OCI-LY3 (cell line): ENCODE results near the gene ZRANB1.

Experiments
- H2AFZ ChIP-seq: fragments of 200-600, 300-600 bp; shearing (Covaris generic); 2 replicates; pipeline ENCODE4 v1.6.0; 2014; ENCODE audit warnings: antibody characterized with exemption, low read depth, low read length
- H3K27ac ChIP-seq: fragments of 200-600, 300-600 bp; sonication (generic); 2 replicates; pipeline ENCODE4 v1.5.1; 2014; ENCODE audit warnings: mild to moderate bottlenecking, low read length, moderate library complexity, mixed read lengths
- H3K27me3 ChIP-seq: fragments of 200-600, 300-600 bp; sonication (generic); 2 replicates; pipeline ENCODE4 v1.6.1; 2014; ENCODE audit warnings: low read depth, low read length, mixed read lengths
- H3K36me3 ChIP-seq: fragments of 200-600, 300-600 bp; sonication (generic); replicated peaks from 2 replicates; pipeline ENCODE3; 2014; ENCODE audit warnings: low read depth, low read length, mixed read lengths
- H3K4me1 ChIP-seq: fragments of 300-600, 200-600 bp; sonication (generic); 2 replicates; pipeline ENCODE4 v1.6.1; 2014; ENCODE audit warnings: low read length, mixed read lengths
- H3K4me2 ChIP-seq: fragments of 200-600, 300-600 bp; sonication (generic); 2 replicates; pipeline ENCODE4 v1.6.1; 2014; ENCODE audit warnings: low read length, mixed read lengths
- H3K4me3 ChIP-seq: fragments of 300-600, 200-600 bp; sonication (generic); 2 replicates; pipeline ENCODE4 v1.5.1; 2014; ENCODE audit warnings: antibody characterized with exemption, mild to moderate bottlenecking, low read length, moderate library complexity
- H3K79me2 ChIP-seq: fragments of 300-600, 200-600 bp; shearing (Covaris generic); 2 replicates; pipeline ENCODE4 v1.6.1; 2014; ENCODE audit warnings: mild to moderate bottlenecking, low read length, mixed read lengths
- H3K9ac ChIP-seq: fragments of 300-600, 200-600 bp; shearing (Covaris generic); 2 replicates; pipeline ENCODE4 v1.6.0; 2014; ENCODE audit warnings: mild to moderate bottlenecking, low read length, moderate library complexity
- H3K9me3 ChIP-seq: fragments of 200-600, 300-600 bp; shearing (Covaris generic); 2 replicates; pipeline ENCODE4 v1.6.1; 2014; ENCODE audit warnings: low read length, mixed read lengths; ENCODE audit not compliant: insufficient read depth
- H4K20me1 ChIP-seq: fragments of 200-600, 300-600 bp; sonication (generic); 2 replicates; pipeline ENCODE4 v1.6.1; 2016; ENCODE audit warnings: low read length, mixed read lengths; ENCODE audit not compliant: insufficient read depth
- EZH2phosphoT487 ChIP-seq: fragments of 200-600 bp; shearing (Covaris generic); IDR thresholded peaks from 2 replicates; pipeline ENCODE4 v1.6.1; 2018; ENCODE audit warnings: antibody characterized with exemption, mixed run types, low read depth
- TF ChIP-seq, protein P1 (sequence below): fragments of 200-600, 300-600 bp; sonication (generic); IDR thresholded peaks from 2 replicates; pipeline ENCODE4 v1.5.1; 2014; ENCODE audit warnings: antibody characterized with exemption, low read length, low read depth

ZRANB1 gene

DNA sequence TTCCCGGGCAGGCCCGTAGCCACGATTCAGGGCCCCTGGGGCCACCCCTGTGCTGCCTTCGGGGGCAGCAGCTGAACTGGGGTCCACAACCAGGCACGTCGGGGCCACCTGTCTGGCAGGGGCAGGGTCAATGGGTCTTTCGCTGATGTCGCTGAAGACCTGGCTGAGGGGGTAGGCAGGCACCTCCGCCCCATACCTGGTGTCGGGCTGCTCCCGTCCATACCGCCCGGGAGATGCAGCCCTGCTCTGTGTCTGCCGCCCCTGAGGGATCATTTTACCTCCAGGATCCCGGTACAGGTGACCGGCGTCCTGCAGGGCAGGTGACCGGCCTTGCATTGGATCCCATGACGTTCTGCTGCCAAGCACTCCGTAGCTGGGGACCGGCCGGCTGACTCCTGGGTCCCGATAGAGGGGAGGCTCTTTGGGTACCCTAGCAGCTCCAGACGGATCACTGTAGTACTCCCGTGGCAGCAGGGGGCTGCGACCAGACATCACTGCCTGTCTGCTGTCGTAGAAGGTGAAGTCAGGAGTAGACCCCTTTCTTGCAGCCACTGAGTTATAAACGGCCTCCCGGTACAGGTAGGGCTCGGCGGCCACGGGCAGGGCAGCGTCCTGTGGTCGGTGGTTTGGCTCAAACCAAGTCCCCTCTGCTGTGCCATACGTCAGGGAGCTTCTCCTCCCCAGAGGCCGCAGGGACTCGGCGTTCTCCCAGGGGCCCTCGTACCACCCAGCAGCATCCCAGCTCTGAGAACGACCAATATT is 85.2 kb downstream of the ZRANB1 start:
- Histone ChIP-seq H3K9me3 (no peaks in the 10 kb centered on the region), H3K9ac (no peak overlapping the region), H3K27me3 (peaks cover 11% of the 10 kb centered on the region), H2AFZ (no peak overlapping the region), H4K20me1 (no peaks in the 10 kb centered on the region; the same call in 1 of the 2 replicates), H3K4me2 (no peak overlapping the region), H3K27ac (no peak overlapping the region), H3K36me3 (no peaks in the 10 kb centered on the region), H3K79me2 (no peaks in the 10 kb centered on the region), H3K4me1 (no peaks in the 10 kb centered on the region), H3K4me3 (no peak overlapping the region)
- no peak for TF ChIP-seq EZH2phosphoT487
- TF ChIP-seq, protein P1, sequence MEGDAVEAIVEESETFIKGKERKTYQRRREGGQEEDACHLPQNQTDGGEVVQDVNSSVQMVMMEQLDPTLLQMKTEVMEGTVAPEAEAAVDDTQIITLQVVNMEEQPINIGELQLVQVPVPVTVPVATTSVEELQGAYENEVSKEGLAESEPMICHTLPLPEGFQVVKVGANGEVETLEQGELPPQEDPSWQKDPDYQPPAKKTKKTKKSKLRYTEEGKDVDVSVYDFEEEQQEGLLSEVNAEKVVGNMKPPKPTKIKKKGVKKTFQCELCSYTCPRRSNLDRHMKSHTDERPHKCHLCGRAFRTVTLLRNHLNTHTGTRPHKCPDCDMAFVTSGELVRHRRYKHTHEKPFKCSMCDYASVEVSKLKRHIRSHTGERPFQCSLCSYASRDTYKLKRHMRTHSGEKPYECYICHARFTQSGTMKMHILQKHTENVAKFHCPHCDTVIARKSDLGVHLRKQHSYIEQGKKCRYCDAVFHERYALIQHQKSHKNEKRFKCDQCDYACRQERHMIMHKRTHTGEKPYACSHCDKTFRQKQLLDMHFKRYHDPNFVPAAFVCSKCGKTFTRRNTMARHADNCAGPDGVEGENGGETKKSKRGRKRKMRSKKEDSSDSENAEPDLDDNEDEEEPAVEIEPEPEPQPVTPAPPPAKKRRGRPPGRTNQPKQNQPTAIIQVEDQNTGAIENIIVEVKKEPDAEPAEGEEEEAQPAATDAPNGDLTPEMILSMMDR = no peak

DNA sequence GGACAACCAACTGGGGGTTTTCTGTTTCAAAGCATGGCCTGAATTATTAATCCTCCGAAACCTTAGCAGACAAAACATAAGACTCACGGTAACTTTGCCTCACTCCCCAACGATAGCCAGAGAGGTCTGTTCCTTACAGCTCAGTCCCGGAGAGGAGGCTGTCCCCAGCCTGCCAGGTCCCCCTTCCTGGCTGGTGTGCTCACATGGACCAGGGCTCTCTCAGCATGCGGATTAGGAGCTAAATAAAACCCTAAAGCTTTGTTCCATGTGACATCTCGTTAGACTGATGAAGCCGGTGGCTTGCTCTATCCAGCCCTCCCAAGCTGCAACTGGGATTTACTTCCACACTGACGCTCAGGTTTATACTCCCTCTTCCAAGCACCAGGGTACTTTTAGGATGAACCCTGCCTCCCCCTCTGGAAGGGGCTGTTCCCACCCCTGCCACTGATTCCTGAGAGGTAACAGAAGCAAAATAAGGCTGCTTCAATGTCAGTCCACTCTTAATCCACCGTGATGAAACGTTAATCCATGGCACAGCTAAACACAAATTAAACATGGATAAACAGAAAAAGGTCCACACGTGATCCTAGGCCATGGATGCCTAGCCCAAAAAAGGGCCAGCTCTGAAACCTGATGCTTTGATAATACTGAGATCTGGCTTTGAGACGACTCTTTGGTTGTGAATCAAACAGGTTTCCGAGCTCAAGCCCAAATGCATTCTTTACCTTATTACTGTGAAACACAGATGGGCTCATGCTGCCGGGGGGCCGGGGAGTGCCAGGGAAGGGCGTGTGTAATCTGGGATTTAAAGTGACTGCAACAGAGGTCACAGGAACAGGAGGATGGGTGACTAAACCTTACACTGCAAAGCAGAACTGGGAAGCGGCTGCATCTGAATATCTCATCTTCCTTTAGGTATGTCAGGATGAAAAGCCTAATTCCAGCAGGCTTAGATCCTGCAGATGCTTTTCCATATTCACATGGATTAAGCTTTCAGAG is 86.2 kb downstream of the ZRANB1 start:
- Histone ChIP-seq H4K20me1 (no peaks in the 10 kb centered on the region; the same call in 1 of the 2 replicates), H3K4me2 (no peak overlapping the region), H3K79me2 (no peaks in the 10 kb centered on the region), H3K9me3 (no peaks in the 10 kb centered on the region), H3K27me3 (peaks cover 11% of the 10 kb centered on the region), H3K27ac (no peak overlapping the region), H3K4me1 (no peaks in the 10 kb centered on the region), H3K36me3 (no peaks in the 10 kb centered on the region), H3K4me3 (no peak overlapping the region), H2AFZ (no peak overlapping the region), H3K9ac (no peak overlapping the region)
- TF ChIP-seq, protein P1 = no peak
- TF ChIP-seq EZH2phosphoT487 = no peak

DNA sequence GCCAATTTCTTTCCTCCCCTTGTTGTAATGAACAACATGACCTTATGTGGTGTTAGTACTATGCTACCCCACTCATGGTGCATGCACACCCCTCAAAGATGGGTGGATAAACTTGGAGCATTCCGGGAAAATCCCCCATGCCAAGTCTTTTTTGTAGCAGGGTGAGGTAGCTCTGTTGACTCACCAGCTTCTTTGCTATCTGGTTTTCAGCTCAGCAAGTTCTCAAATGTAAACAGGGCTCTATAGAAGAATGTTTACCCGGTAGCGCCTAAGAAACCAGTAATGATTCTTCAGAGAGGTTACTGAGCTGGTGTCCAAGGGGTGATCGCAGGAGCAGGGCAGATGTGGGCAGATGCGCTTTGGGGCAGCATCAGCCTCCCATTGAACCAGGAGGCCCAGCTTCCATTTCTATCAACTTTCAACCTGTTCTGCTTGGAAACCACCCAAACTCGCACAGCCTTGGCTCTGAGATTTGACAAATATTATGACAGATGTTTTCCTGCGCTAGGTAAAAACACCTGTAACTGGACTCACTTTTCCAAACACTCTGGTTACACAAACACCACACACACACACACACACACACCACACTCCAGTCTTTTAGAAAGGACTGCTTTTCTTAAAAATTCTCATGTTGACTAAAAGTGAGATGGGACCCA is 87.8 kb downstream of the ZRANB1 start:
- no peaks in the 10 kb centered on the region for H3K4me1 ChIP-seq
- no peaks in the 10 kb centered on the region for H3K36me3 ChIP-seq
- no peak overlapping the region for H3K4me2 ChIP-seq
- H3K27ac ChIP-seq = no peak overlapping the region
- peaks cover 9% of the 10 kb centered on the region for H3K27me3 ChIP-seq
- H3K4me3 ChIP-seq = no peak overlapping the region
- no peaks in the 10 kb centered on the region for H3K79me2 ChIP-seq
- H3K9me3 ChIP-seq = no peaks in the 10 kb centered on the region
- TF ChIP-seq, protein P1 = no peak
- no peaks in the 10 kb centered on the region; the same call in 1 of the 2 replicates for H4K20me1 ChIP-seq
- H3K9ac ChIP-seq = no peak overlapping the region
- H2AFZ ChIP-seq = no peak overlapping the region
